PFSK-1 (cell line): Measurements from ENCODE around the gene SERPINF2.

Experiments
- SIN3A ChIP-seq: IDR thresholded peaks from 2 replicates; pipeline ENCODE4 v1.6.1; 2012; ENCODE audit warnings: mild to moderate bottlenecking, low read length, moderate library complexity, borderline replicate concordance; ENCODE audit not compliant: insufficient read depth
- TF ChIP-seq, protein P1 (sequence below), 2 experiments: IDR thresholded peaks; 2 replicates each; pipeline versions ENCODE4 v1.6.1 to v1.8.0; 2011 to 2012; ENCODE audit warnings: low read depth in 2 of 2, low read length in 2 of 2, control low read depth in 1 of 2, inconsistent platforms in 1 of 2, mild to moderate bottlenecking in 1 of 2, moderate library complexity in 1 of 2; ENCODE audit not compliant: insufficient read depth in 1 of 2

DNA sequence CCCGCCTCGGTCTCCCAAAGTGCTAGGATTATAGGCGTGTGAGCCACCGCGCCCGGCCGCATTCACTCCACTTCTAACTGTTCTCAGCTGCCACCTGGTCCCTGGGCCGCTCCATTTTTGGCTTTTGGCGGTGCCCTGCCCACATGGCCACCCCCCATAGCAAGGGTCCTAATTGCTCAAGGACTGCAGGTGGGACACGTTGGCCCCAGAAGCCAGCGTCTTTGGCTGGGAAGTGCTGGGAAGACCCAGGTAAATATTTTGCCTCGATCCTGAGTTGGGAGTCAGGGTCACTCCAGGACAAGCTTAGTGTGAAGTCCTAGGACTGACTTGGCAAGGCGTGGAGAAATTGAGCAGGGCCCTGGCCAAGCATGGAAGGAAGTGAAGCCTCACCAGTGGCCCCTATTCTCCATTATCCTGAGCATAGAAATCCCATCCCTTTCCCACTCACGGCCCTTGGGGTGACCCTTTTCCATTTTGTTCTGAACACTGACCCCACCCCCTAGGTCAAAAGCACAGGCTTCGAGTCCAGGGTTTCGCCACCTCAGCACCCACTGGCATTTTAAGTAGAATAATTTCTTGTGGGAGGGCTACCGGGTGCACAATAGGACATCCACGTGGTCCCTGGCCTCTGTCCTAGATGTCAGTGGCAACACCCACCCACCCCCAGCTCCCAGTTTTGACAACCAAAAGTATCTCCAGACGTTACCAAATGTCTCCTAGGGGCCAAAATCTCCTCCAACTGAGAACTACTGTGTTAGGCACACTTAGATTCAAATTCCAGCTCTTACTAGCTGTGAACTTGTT is 24.1 kb upstream of the SERPINF2 start:
- TF ChIP-seq, protein P1, sequence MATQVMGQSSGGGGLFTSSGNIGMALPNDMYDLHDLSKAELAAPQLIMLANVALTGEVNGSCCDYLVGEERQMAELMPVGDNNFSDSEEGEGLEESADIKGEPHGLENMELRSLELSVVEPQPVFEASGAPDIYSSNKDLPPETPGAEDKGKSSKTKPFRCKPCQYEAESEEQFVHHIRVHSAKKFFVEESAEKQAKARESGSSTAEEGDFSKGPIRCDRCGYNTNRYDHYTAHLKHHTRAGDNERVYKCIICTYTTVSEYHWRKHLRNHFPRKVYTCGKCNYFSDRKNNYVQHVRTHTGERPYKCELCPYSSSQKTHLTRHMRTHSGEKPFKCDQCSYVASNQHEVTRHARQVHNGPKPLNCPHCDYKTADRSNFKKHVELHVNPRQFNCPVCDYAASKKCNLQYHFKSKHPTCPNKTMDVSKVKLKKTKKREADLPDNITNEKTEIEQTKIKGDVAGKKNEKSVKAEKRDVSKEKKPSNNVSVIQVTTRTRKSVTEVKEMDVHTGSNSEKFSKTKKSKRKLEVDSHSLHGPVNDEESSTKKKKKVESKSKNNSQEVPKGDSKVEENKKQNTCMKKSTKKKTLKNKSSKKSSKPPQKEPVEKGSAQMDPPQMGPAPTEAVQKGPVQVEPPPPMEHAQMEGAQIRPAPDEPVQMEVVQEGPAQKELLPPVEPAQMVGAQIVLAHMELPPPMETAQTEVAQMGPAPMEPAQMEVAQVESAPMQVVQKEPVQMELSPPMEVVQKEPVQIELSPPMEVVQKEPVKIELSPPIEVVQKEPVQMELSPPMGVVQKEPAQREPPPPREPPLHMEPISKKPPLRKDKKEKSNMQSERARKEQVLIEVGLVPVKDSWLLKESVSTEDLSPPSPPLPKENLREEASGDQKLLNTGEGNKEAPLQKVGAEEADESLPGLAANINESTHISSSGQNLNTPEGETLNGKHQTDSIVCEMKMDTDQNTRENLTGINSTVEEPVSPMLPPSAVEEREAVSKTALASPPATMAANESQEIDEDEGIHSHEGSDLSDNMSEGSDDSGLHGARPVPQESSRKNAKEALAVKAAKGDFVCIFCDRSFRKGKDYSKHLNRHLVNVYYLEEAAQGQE (IDR thresholded peaks at IDR 0.05; ENCODE audit: insufficient read depth in 1 of 2, low read depth in 2 of 2, low read length in 2 of 2), result no peak
- TF ChIP-seq SIN3A, result no peak
